Activated CD4-positive, alpha-beta T cell treated with anti-CD3 and anti-CD28 coated beads for 24 hours (primary cell): ENCODE data around the gene ANKRD34A.
"Not testable (repeated sequence)": the region's sequence is repeated elsewhere in the genome, so short reads cannot be mapped to it uniquely, and the experiment has no call there.

ENCODE experiments used
- DNase-seq, 2 donors: peaks; one replicate each; pipeline ENCODE4 v3.0.0-alpha.2; 2020; ENCODE audit warnings: low read depth in 2 of 2

Gene ANKRD34A

GRCh38 chr1:145946477-145946986 is 17.8 kb downstream of the ANKRD34A start:
- no peak for DNase-seq

- DNase-seq: no peak
Observed at GRCh38 chr1:145944532-145944931, 19.8 kb downstream of the ANKRD34A start.

DNA sequence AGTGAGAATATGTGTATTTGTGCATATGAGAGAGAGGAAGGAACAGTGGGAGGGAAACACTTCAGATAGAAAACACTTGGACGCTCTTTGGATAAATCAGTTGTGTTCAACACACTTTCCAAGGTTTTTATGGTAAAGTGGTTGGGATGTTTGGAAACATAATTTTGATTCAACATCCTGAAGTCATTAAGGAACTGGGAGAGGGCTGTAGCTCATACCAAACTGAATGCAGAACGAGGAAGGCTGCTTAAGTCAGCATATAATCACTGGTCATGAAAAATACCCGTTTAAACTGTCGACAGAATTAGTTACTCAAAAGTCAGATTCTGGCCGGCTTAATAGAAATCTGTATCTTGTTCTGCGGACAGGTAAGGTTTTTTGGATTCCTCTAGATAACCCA is 21.5 kb downstream of the ANKRD34A start:
- DNase-seq: no peak

GRCh38 chr1:145942405-145942804 is 22.0 kb downstream of the ANKRD34A start:
- no peak for DNase-seq

GRCh38 chr1:145937436-145937835 is 26.9 kb downstream of the ANKRD34A start:
- DNase-seq: no peak

DNA sequence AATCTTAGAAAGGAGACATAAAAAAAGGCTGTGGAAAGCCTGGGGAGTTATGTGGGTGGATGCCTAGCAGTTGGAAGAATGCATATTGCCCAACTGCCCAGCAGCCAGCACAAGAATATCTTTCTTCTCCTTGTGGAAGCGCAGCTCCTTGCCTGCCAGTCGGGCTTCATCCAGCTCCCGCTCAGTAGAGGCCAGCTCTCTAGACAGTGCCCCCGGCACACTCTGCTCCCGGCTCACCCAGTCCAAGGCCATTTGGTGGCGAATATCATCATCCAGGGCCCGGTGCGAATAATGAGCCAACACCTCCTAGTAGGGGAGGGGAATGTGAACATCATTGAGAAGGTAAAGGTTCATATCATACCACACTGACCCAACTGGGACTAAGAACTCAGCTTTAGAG is 28.1 kb downstream of the ANKRD34A start:
- no peak for DNase-seq

GRCh38 chr1:145935708-145936107 is 28.7 kb downstream of the ANKRD34A start:
- no peak for DNase-seq

DNA sequence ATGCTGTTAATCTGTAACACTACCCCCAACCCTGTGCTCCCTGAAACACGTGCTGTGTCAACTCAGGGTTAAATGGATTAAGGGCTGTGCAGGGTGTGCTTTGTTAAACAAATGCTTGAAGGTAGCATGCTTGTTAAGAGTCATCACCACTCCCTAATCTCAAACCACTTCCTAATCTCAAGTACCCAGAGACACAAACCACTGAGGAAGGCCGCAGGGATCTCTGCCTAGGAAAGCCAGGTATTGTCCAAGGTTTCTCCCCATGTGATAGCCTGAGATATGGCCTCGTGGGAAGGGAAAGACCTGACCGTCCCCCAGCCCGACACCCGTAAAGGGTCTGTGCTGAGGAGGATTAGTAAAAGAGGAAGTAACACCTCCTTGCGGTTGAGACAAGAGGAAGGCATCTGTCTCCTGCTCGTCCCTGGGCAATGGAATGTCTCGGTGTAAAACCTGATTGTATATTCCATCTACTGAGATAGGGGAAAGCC is 31.8 kb downstream of the ANKRD34A start:
- not testable (repeated sequence) for DNase-seq

GRCh38 chr1:145927916-145928643 is 36.3 kb downstream of the ANKRD34A start:
- DNase-seq: no peak

GRCh38 chr1:145927063-145927886 is 37.1 kb downstream of the ANKRD34A start, which contains the start of gene RBM8A:
Gene RBM8A (minus strand): TSS chr1:145927484. CDS start chr1:145927426, 58 bp downstream.
- DNase-seq: peak; percentile 85 to 89

- peak in 1 of 2 donors; percentile 28 for DNase-seq
Observed at GRCh38 chr1:145926686-145927062, 37.7 kb downstream of the ANKRD34A start.

- no peak for DNase-seq
Observed at GRCh38 chr1:145922266-145922665, 42.1 kb downstream of the ANKRD34A start.

DNA sequence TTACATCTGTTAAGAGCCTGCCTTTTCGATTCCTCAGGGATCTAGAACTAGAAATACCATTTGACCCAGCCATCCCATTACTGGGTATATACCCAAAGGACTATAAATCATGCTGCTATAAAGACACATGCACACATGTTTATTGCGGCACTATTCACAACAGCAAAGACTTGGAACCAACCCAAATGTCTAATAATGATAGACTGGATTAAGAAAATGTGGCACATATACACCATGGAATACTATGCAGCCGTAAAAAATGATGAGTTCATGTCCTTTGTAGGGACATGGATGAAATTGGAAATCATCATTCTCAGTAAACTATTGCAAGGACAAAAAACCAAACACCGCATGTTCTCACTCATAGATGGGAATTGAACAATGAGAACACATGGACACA is 44.1 kb downstream of the ANKRD34A start:
- not testable (repeated sequence) for DNase-seq

DNA sequence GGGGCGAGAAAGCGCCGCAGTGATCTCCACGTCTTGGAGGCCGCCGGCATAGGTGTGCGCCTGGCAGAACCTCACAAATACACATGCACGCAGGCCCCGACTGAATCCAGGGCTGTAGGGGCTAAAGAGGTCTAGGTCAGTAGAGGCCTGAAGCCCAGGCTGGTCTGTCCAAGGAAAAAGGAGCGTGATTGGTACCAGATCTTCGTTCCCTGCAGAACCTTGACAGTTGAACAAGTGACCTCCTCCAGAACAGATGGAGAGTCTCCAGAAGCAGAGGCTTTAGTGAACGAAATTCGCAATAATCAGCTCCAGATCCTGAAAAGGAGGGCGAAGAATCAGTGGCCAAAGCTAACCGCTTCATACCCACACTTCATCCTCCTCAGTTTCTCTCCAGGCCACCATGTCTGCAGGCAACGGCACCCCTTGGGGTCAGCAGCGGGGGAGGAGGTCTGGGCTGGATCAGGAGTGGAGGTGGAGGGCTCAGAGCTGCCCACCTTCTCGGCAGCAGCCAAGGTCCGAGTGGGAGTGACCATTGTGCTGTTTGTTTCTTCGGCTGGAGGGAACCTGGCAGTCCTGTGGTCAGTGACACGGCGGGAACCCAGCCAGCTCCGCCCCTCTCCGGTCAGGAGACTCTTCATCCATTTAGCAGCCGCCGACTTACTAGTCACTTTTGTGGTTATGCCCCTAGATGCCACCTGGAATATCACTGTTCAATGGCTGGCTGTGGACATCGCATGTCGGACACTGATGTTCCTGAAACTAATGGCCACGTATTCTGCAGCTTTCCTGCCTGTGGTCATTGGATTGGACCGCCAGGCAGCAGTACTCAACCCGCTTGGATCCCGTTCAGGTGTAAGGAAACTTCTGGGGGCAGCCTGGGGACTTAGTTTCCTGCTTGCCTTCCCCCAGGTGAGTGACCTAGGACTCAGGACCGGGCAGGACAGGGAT is 45.1 kb downstream of the ANKRD34A start:
- no peak for DNase-seq

DNA sequence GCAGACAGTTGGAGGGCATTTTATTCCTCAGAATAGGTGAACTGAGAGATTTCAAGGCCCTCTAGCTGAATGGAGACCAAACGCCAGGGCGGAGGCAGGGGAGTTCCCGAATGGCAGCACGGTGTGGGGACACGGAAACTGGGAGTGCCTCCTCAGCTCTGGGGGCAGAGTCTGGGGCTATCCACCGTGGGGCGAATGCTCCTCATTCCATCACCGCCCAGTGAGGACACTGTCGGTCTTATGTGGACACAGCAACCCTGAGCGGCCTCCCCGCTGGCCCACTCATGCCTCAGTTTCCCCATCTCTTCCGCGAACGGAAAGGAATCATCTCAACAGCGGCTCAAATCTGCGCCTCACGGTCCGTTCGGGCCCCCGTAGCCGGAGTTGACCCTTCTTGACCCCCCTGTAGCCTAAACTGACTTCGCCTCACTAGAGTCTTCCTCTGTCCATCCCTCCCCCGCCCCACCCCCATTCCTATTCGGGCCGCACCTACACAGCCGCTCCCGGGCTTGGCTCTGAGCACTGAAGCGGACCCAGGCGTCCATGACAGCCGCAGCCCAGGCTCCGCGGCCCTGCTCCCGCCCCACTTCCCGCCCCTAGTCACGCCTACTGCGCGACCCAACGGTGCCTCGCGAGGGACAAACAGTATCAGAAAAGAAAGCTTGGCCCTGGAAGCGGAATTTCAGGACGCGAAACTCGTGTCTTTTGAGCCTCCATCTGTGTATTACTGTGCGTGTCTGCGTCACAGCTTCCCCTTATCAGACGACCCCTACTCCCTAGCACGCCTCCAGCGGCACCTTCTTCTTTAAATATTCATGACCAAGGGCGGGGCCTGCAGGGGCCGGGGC is 46.0 kb downstream of the ANKRD34A start, which contains the start of gene PEX11B:
PEX11B (minus strand) TSS at position 574 of the 848 bp plus-strand sequence; CDS start at position 545, 29 bp downstream.
- peak; percentile 88 to 90 for DNase-seq

DNA sequence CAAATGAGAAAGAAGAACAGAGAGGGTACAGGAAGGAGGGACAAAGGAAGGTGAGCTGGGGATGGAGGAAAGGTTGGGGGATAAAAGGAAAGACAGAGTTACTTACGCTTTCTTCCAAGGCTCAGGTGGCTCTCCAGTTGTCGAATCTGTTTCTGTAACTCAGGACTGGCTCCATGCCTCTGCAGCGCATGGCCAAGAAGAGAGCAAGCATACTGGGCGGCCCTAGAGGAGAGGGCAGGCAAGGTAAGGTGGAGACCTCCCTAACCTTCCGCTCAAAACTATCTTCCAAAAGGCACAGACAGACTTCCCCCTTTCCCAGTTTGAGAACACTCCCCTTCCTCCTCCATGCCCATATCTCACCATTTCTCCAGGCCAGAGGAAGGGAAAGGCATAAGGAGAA is 46.8 kb downstream of the ANKRD34A start:
- DNase-seq: no peak

GRCh38 chr1:145916745-145917144 is 47.6 kb downstream of the ANKRD34A start:
- DNase-seq: no peak

DNA sequence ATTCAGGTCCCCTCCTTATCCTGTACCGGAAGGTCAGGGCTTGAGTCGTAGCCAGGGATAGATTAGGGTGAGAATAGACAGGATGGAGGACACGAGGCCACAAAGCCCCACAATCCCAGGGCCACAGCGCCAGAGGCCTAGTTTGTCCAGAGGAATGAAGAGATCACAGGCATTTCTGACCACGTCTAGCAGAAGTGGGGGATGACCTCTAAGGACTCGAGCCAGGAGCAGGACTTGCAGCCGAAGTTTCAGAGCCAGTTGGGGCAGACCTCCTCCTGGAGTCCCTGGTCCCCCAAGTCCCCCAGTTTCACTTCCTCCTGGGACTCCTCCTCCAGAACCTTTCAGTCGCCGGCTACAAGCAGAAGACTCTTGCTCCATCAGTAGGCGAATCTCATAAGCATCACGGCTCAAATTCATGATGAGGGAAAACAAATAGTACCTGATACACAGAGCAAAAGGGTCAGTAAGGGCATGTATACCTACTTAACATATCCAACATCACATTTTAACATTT is 52.2 kb downstream of the ANKRD34A start:
- no peak for DNase-seq
